IMR-90 (cell line): ENCODE data around the gene CACNB2. TPM values are rescaled to one million over a fixed set of nuclear protein-coding genes. Genes with fewer than 3 reads are reported as not detected.
A peak's percentile ranks its signal among the peaks of the same experiment; 100 is the strongest.

Experiments
- ATAC-seq: fragments of 200-7000 bp; cut with Tn5 transposase; 2 replicates; pipeline ENCODE4 v1.9.1; 2020; ENCODE audit warnings: low read depth, mild to moderate bottlenecking, moderate library complexity
- BruUV-seq: library from RNA; stranded (reverse); fragments of 400-500 nt; replicated peaks from 2 replicates; lab custom pipeline; 2021; lab: Mats Ljungman, UMichigan
- CTCF ChIA-PET: fragments of 300-600 bp; formaldehyde crosslinking; extraction: SDS; loops from one replicate; lab custom pipeline; 2021; ENCODE audit warnings: antibody characterized with exemption; lab: Yijun Ruan, JAX
- POLR2A ChIA-PET: fragments of 300-600 bp; sonication (Branson Sonifier 250); formaldehyde crosslinking; loops from one replicate; lab custom pipeline; 2022; ENCODE audit warnings: antibody characterized with exemption; ENCODE audit not compliant: unreplicated experiment; lab: Charles Lee
- DNase-seq: peaks from one replicate; pipeline ENCODE4 v3.0.0; 2013
- H2AFZ ChIP-seq: replicated peaks from 2 replicates; pipeline ENCODE3; 2013; ENCODE audit warnings: low read length, mild to moderate bottlenecking; ENCODE audit not compliant: poor library complexity
- H2AK5ac ChIP-seq: 2 replicates; pipeline ENCODE4 v1.6.1; 2013; ENCODE audit warnings: low read depth, low read length, inconsistent platforms
- H2AK9ac ChIP-seq: replicated peaks from 2 replicates; pipeline ENCODE3; 2013; ENCODE audit warnings: mild to moderate bottlenecking, low read depth, low read length, moderate library complexity; ENCODE audit not compliant: poor library complexity
- H2BK120ac ChIP-seq: 2 replicates; pipeline ENCODE4 v1.6.1; 2013; ENCODE audit warnings: low read depth, low read length, inconsistent platforms
- H2BK15ac ChIP-seq: 3 replicates; pipeline ENCODE4 v1.6.1; 2013; ENCODE audit warnings: low read depth, low read length, inconsistent platforms
- H2BK20ac ChIP-seq: 2 replicates; pipeline ENCODE4 v1.6.1; 2013; ENCODE audit warnings: low read depth, mild to moderate bottlenecking, inconsistent platforms, low read length, moderate library complexity
- H2BK5ac ChIP-seq: 2 replicates; pipeline ENCODE4 v1.6.1; 2013; ENCODE audit warnings: mild to moderate bottlenecking, low read depth, low read length, inconsistent platforms; ENCODE audit not compliant: poor library complexity, severe bottlenecking
- H3K14ac ChIP-seq: replicated peaks from 2 replicates; pipeline ENCODE4 v1.6.1; 2013; ENCODE audit warnings: low read depth, low read length, inconsistent platforms
- H3K18ac ChIP-seq: 2 replicates; pipeline ENCODE4 v1.6.1; 2013; ENCODE audit warnings: low read depth, low read length, control low read depth
- H3K23ac ChIP-seq: 2 replicates; pipeline ENCODE4 v1.6.1; 2013; ENCODE audit warnings: low read depth, low read length, inconsistent platforms
- H3K27ac ChIP-seq: 2 replicates; pipeline ENCODE4 v1.5.1; 2013; ENCODE audit warnings: mild to moderate bottlenecking, control low read depth, low read length; ENCODE audit not compliant: insufficient read depth
- H3K27me3 ChIP-seq: 2 replicates; pipeline ENCODE4 v1.6.1; 2013; ENCODE audit warnings: low read length; ENCODE audit not compliant: control insufficient read depth, insufficient read depth
- H3K36me3 ChIP-seq: 2 replicates; pipeline ENCODE4 v1.6.1; 2013; ENCODE audit warnings: low read length, mixed read lengths; ENCODE audit not compliant: control insufficient read depth, insufficient read depth
- H3K4ac ChIP-seq: 2 replicates; pipeline ENCODE4 v1.6.1; 2013; ENCODE audit warnings: low read depth, low read length, inconsistent platforms
- H3K4me1 ChIP-seq: 2 replicates; pipeline ENCODE4 v1.6.1; 2013; ENCODE audit warnings: low read length, mixed read lengths; ENCODE audit not compliant: control insufficient read depth, insufficient read depth
- H3K4me2 ChIP-seq: 2 replicates; pipeline ENCODE4 v1.6.1; 2013; ENCODE audit warnings: low read depth, mild to moderate bottlenecking, control low read depth, low read length, moderate library complexity
- H3K4me3 ChIP-seq: 2 replicates; pipeline ENCODE4 v1.5.1; 2013; ENCODE audit warnings: low read depth, mild to moderate bottlenecking, control low read depth, low read length, moderate library complexity; ENCODE audit not compliant: insufficient read depth
- H3K56ac ChIP-seq: 2 replicates; pipeline ENCODE4 v1.6.1; 2013; ENCODE audit warnings: low read length, inconsistent platforms; ENCODE audit not compliant: insufficient read depth; ENCODE audit errors: extremely low read depth
- H3K79me1 ChIP-seq, 2 experiments: 2 replicates each; pipeline ENCODE4 v1.6.1; 2013; ENCODE audit warnings: low read length in 2 of 2, inconsistent platforms in 1 of 2, low read depth in 1 of 2
- H3K9ac ChIP-seq: 2 replicates; pipeline ENCODE4 v1.6.1; 2013; ENCODE audit warnings: low read depth, low read length, control low read depth
- H3K9me1 ChIP-seq: 2 replicates; pipeline ENCODE4 v1.6.1; 2013; ENCODE audit warnings: low read length, inconsistent platforms; ENCODE audit not compliant: insufficient read depth
- H3K9me3 ChIP-seq: 2 replicates; pipeline ENCODE4 v1.6.1; 2013; ENCODE audit warnings: low read length; ENCODE audit not compliant: control insufficient read depth, insufficient read depth
- H4K20me1 ChIP-seq: 2 replicates; pipeline ENCODE4 v1.6.1; 2013; ENCODE audit warnings: low read length, inconsistent platforms; ENCODE audit not compliant: insufficient read depth
- H4K5ac ChIP-seq: 2 replicates; pipeline ENCODE4 v1.6.1; 2013; ENCODE audit warnings: mild to moderate bottlenecking, low read depth, low read length, control low read depth
- H4K8ac ChIP-seq, 2 experiments: 2 replicates each; pipeline ENCODE4 v1.6.1; 2013; ENCODE audit warnings: low read depth in 2 of 2, low read length in 2 of 2, control low read depth in 1 of 2, inconsistent platforms in 1 of 2
- H4K91ac ChIP-seq: 2 replicates; pipeline ENCODE4 v1.6.1; 2013; ENCODE audit warnings: low read depth, low read length, inconsistent platforms; ENCODE audit not compliant: insufficient read depth
- CEBPB ChIP-seq: IDR thresholded peaks from 2 replicates; pipeline ENCODE4 v1.6.1; 2012; ENCODE audit warnings: low read depth, low read length, improper control_type of control experiment
- SMC3 ChIP-seq: fragments of 150-350 bp; IDR thresholded peaks from 2 replicates; pipeline ENCODE4 v1.6.1; 2016; ENCODE audit warnings: low read depth, mild to moderate bottlenecking, antibody characterized with exemption, low read length, moderate library complexity
- WGBS, 2 experiments: methylation state at CpG; one replicate each; pipeline versions ENCODE4 v1.1.5 to v1.1.7; 2013; ENCODE audit warnings: missing lambda C conversion rate in 2 of 2; ENCODE audit not compliant: insufficient read length in 1 of 2; ENCODE audit errors: extremely low coverage in 2 of 2; 5-methylcytosine and 5-hydroxymethylcytosine counted together
- dilution Hi-C: fragments of 300-500 bp; cut with HindIII; formaldehyde crosslinking; loops from one replicate; pipeline ENCODE4 v1.14.3; 2018; ENCODE audit warnings: low sequenced_read_pairs; ENCODE audit not compliant: unreplicated experiment
- in situ Hi-C: fragments of 300-500 bp; cut with MboI; formaldehyde crosslinking; loops from 3 replicates; pipeline ENCODE4 v1.14.3; 2019; ENCODE audit warnings: low sequenced_read_pairs, inconsistent platforms, mixed read lengths
- intact Hi-C: fragments of 100-400 bp; cut with micrococcal nuclease; formaldehyde crosslinking; loops from 2 replicates; pipeline ENCODE4 v1.10.0; 2022
- polyA plus RNA-seq, 3 experiments: library from polyadenylated mRNA; depleted of rRNA; stranded (reverse); fragments of >200 nt; gene quantifications; 2 replicates each; pipeline ENCODE4 v1.2.3, GENCODE V29; 2012; ENCODE audit warnings: low replicate concordance in 1 of 3
- total RNA-seq: library from RNA; depleted of rRNA; stranded (reverse); fragments of >200 nt; gene quantifications from 2 replicates; pipeline ENCODE4 v1.2.3, GENCODE V29; 2012
- TF ChIP-seq, protein P1 (sequence below): fragments of 150-350 bp; IDR thresholded peaks from 2 replicates; pipeline ENCODE4 v1.6.1; 2017; ENCODE audit warnings: mild to moderate bottlenecking, antibody characterized with exemption, low read length, low read depth

Gene CACNB2
- total and polyA plus RNA-seq, 2 of the 4 experiments (the other 2 are of a cell fraction): 0.36 TPM

DNA sequence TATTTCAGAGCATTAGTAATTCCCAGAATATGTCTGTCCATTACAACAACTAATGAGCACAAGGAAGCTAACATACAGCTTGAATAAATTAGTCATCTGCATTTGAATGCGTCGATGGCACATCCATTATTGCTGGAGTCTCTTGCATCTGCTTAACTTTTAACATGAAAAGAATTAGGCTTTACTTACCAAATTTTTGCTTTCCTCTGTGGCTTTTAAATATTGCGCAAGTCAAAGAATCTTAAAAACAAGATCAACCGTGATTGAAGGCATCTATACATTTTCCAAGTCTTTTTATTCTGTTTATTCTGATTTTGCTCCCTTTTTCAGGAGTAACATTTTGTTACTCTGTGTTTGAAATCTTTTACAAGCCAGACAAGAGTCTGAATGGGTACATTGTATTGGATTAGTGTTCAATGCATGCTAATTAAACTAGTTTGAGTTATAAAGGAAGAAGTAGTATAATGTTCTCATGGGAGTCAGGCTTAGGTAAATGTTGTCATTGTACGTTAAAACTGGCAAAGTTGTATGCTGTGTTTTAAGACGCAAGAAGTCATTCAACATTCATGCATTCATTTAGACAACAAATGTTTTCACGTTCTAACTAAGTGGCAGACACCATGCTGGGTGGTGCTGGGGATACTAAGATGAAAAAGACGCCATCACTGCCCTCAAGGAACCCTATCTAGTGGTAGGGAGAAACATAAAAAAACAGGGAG lies 4.0 kb upstream of the CACNB2 start:
- Histone ChIP-seq H2AK9ac (no peak overlapping the region), H3K79me1 (no peaks in the 10 kb centered on the region), H3K4me2 (no peak overlapping the region), H4K91ac (no peak overlapping the region), H3K4me3 (no peak overlapping the region), H2AFZ (no peak overlapping the region), H3K9me1 (no peaks in the 10 kb centered on the region), H2BK20ac (no peak overlapping the region), H3K18ac (no peak overlapping the region), H3K9me3 (no peaks in the 10 kb centered on the region), H3K4me1 (no peaks in the 10 kb centered on the region), H2BK15ac (no peak overlapping the region), H4K20me1 (no peaks in the 10 kb centered on the region), H3K23ac (no peak overlapping the region), H3K36me3 (no peaks in the 10 kb centered on the region), H2BK5ac (no peak overlapping the region), H3K27me3 (peaks cover 26% of the 10 kb centered on the region), H3K14ac (no peak overlapping the region), H3K9ac (no peak overlapping the region), H3K27ac (no peak overlapping the region), H2BK120ac (no peak overlapping the region), H3K56ac (no peak overlapping the region), H4K5ac (no peak overlapping the region), H3K4ac (no peak overlapping the region), H4K8ac (no peak overlapping the region), H2AK5ac (no peak overlapping the region)
- in situ Hi-C loops: no loop called here
- dilution Hi-C loops: no loop called here
- BruUV-seq: no TSS peak
- DNase-seq (no peak), ATAC-seq (no peak)
- intact Hi-C loops: no loop called here
- TF ChIP-seq CEBPB: peak; percentile 85
- TF ChIP-seq, protein P1, sequence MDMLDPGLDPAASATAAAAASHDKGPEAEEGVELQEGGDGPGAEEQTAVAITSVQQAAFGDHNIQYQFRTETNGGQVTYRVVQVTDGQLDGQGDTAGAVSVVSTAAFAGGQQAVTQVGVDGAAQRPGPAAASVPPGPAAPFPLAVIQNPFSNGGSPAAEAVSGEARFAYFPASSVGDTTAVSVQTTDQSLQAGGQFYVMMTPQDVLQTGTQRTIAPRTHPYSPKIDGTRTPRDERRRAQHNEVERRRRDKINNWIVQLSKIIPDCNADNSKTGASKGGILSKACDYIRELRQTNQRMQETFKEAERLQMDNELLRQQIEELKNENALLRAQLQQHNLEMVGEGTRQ: no peak
- TF ChIP-seq SMC3: no peak
- ChIA-PET CTCF (no interaction called here), POLR2A (no interaction called here)
- no CpG with 5 or more reads among the region's 8 CpGs for WGBS, 2 experiments
